ENCODE results near the gene MROH7. TPM values are rescaled to one million over a fixed set of nuclear protein-coding genes. Genes with fewer than 3 reads are reported as not detected.

The MROH7 gene
- total and polyA plus RNA-seq, 9 of the 15 experiments (the other 6 are each of a cell fraction or from before 2014, with no cell fraction given): not detected

GRCh38 chr1:54715493-54716298 is 74.1 kb downstream of the MROH7 start, which contains the start of gene TTC4 (continued):
- TF ChIP-seq, protein P1, sequence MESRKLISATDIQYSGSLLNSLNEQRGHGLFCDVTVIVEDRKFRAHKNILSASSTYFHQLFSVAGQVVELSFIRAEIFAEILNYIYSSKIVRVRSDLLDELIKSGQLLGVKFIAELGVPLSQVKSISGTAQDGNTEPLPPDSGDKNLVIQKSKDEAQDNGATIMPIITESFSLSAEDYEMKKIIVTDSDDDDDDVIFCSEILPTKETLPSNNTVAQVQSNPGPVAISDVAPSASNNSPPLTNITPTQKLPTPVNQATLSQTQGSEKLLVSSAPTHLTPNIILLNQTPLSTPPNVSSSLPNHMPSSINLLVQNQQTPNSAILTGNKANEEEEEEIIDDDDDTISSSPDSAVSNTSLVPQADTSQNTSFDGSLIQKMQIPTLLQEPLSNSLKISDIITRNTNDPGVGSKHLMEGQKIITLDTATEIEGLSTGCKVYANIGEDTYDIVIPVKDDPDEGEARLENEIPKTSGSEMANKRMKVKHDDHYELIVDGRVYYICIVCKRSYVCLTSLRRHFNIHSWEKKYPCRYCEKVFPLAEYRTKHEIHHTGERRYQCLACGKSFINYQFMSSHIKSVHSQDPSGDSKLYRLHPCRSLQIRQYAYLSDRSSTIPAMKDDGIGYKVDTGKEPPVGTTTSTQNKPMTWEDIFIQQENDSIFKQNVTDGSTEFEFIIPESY (CRISPR knock-in tag; IDR thresholded peaks at IDR 0.05): peak; percentile 44; the same call in 1 of the 2 replicates
- TF ChIP-seq RB1 (IDR thresholded peaks at IDR 0.05; ENCODE audit: low read depth) (peak; percentile 99), ZNF146 (CRISPR knock-in tag; IDR thresholded peaks at IDR 0.05; ENCODE audit: unreplicated experiment) (no peak), MCM2 (IDR thresholded peaks at IDR 0.05; ENCODE audit: low read depth) (no peak), ZNF217 (CRISPR knock-in tag; IDR thresholded peaks at IDR 0.05) (no peak), ATF6 (CRISPR knock-in tag; IDR thresholded peaks at IDR 0.05) (peak; percentile 44; the same call in 1 of the 2 replicates), RFX7 (CRISPR knock-in tag; IDR thresholded peaks at IDR 0.05) (no peak), ZNF232 (CRISPR knock-in tag; IDR thresholded peaks at IDR 0.05) (0 out of 2 replicates have a peak, but pooled peaks have one; percentile 42), ZNF316 (IDR thresholded peaks at IDR 0.05) (no peak), ZNF780A (CRISPR knock-in tag; IDR thresholded peaks at IDR 0.05) (no peak), TARDBP (IDR thresholded peaks at IDR 0.05) (no peak), ZNF197 (CRISPR knock-in tag; IDR thresholded peaks at IDR 0.05; ENCODE audit: low read depth) (no peak), PTRF (tag; IDR thresholded peaks at IDR 0.05) (no peak), ZBTB49 (CRISPR knock-in tag; IDR thresholded peaks at IDR 0.05; ENCODE audit: borderline replicate concordance) (0 out of 2 replicates have a peak, but pooled peaks have one; percentile 43), ELF1 (tag; IDR thresholded peaks at IDR 0.05) (peak; percentile 59; the same call in 1 of the 2 replicates), ELF2 (CRISPR knock-in tag; IDR thresholded peaks at IDR 0.05) (peak; percentile 50; the same call in 1 of the 2 replicates), RCOR1 (IDR thresholded peaks at IDR 0.05; ENCODE audit: borderline replicate concordance in 1 of 2, low read depth in 2 of 2, low read length in 2 of 2) (peak; percentile 39 to 83; a peak in 2 of 4 replicates), ZNF644 (tag; IDR thresholded peaks at IDR 0.05; ENCODE audit: low read depth) (no peak)
- TF ChIP-seq, protein P2, sequence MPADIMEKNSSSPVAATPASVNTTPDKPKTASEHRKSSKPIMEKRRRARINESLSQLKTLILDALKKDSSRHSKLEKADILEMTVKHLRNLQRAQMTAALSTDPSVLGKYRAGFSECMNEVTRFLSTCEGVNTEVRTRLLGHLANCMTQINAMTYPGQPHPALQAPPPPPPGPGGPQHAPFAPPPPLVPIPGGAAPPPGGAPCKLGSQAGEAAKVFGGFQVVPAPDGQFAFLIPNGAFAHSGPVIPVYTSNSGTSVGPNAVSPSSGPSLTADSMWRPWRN (IDR thresholded peaks at IDR 0.05; ENCODE audit: low read depth): no peak
